SHP77 treated with DMSO at 0.1 percent for 48 hours (cell line): ENCODE results near the gene ADARB2.
"Not testable (repeated sequence)": the region's sequence is repeated elsewhere in the genome, so short reads cannot be mapped to it uniquely, and the experiment has no call there.

Experiments used
- DNase-seq: peaks from one replicate; lab custom pipeline; 2025; lab: John Stamatoyannopoulos, UW

ADARB2 gene

GRCh38 chr10:1463971-1464370 lies 273.4 kb downstream of the ADARB2 start:
- DNase-seq = not testable (repeated sequence)

- no peak for DNase-seq
Measured at GRCh38 chr10:1462994-1463633, 274.2 kb downstream of the ADARB2 start.

- no peak for DNase-seq
Measured at GRCh38 chr10:1462521-1462920, 274.8 kb downstream of the ADARB2 start.

- no peak for DNase-seq
Measured at GRCh38 chr10:1462032-1462431, 275.3 kb downstream of the ADARB2 start.

GRCh38 chr10:1461016-1461415 lies 276.3 kb downstream of the ADARB2 start:
- DNase-seq = no peak

- DNase-seq = not testable (repeated sequence)
Measured at GRCh38 chr10:1459664-1460063, 277.7 kb downstream of the ADARB2 start.

GRCh38 chr10:1454951-1455350 lies 282.4 kb downstream of the ADARB2 start:
- DNase-seq = no peak

GRCh38 chr10:1454428-1454827 lies 282.9 kb downstream of the ADARB2 start:
- no peak for DNase-seq

- no peak for DNase-seq
Measured at GRCh38 chr10:1452777-1453176, 284.5 kb downstream of the ADARB2 start.

- no peak for DNase-seq
Measured at GRCh38 chr10:1451941-1452340, 285.4 kb downstream of the ADARB2 start.

- DNase-seq = no peak
Measured at GRCh38 chr10:1451362-1451888, 285.9 kb downstream of the ADARB2 start.

GRCh38 chr10:1449572-1450205 lies 287.6 kb downstream of the ADARB2 start:
- DNase-seq = no peak

- DNase-seq = no peak
Measured at GRCh38 chr10:1449021-1449420, 288.3 kb downstream of the ADARB2 start.

GRCh38 chr10:1448252-1448930 lies 288.9 kb downstream of the ADARB2 start:
- DNase-seq = no peak

- no peak for DNase-seq
Measured at GRCh38 chr10:1444826-1445225, 292.5 kb downstream of the ADARB2 start.

- no peak for DNase-seq
Measured at GRCh38 chr10:1440897-1441296, 296.4 kb downstream of the ADARB2 start.

- DNase-seq = no peak
Measured at GRCh38 chr10:1434912-1435692, 302.2 kb downstream of the ADARB2 start.

- DNase-seq = no peak
Measured at GRCh38 chr10:1434202-1434601, 303.1 kb downstream of the ADARB2 start.

GRCh38 chr10:1432161-1432560 lies 305.2 kb downstream of the ADARB2 start:
- DNase-seq = no peak

- DNase-seq = no peak
Measured at GRCh38 chr10:1431229-1431628, 306.1 kb downstream of the ADARB2 start.

GRCh38 chr10:1427521-1428186 lies 309.7 kb downstream of the ADARB2 start:
- DNase-seq = not testable (repeated sequence)

GRCh38 chr10:1426786-1427185 lies 310.5 kb downstream of the ADARB2 start:
- DNase-seq = no peak
